Measurements from ENCODE around the gene NAB1. TPM values are rescaled to one million over a fixed set of nuclear protein-coding genes. Genes with fewer than 3 reads are reported as not detected.

NAB1 gene
- total RNA-seq, 1 experiment from 2014 or later, result 32.6 TPM

DNA sequence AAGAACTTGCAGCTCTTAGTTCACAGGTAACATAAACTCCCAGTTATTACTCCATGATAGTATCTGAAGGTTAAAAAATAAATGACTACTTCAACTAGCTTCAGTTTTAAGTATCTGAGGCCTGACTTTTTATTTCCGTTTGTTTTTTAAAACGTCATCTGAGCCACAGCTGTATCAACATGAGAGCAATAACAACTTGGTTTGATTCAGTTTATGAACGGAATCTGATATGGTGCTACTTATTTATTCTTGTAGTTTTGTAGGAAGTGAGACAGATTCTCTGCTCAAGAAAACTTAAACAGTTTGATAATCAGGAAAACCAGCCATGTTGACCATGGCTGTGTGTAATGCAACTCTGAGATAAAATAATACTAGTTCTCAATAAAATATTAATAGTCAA, 34.9 kb downstream of the NAB1 start:
- no peak overlapping the region for H3K27ac ChIP-seq (ENCODE audit: low read depth, low read length, poor library complexity, severe bottlenecking)
- no TSS peak for BruUV-seq (replicated peaks)
- intact Hi-C loops (cut with micrococcal nuclease; ENCODE audit: unreplicated experiment), result loop anchor here (10.0 kb wide), 1 partner anchor 279 kb away; the partner anchor contains the start of gene MFSD6

DNA sequence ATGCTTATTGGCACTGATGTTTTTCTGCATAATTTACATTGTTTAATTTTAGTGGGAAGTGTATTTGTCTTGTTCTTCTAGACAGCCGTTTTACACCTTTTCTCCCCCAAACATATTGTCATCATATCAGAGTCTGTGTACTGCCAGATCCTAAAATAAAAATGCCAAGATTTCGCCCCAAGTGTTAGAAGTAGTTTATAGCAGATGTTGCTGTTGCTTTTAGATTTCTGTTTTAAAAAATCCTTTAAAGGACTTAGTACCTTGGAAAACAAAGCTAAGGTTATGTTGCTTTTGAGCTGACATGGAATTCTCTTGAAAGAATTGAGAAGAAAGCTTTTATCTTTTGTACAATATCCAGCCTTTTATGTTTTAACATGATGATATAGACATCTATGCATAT, 36.0 kb downstream of the NAB1 start:
- CTCF ChIA-PET, result no interaction called here

More for the DNA sequence above, 34.9 kb downstream of the NAB1 start:
- H3K36me3 ChIP-seq (ENCODE audit: insufficient read depth, low read length, poor library complexity, severe bottlenecking), result peaks cover 23% of the 10 kb centered on the region
- ChIA-PET CTCF (no interaction called here), POLR2A (ENCODE audit: low non-redundant PET) (no interaction called here)
- H3K4me3 ChIP-seq (ENCODE audit: low read depth, low read length, poor library complexity, severe bottlenecking), result no peak overlapping the region
- no peak for TF ChIP-seq EZH2 (IDR thresholded peaks at IDR 0.05; ENCODE audit: borderline replicate concordance, low read depth, low read length, poor library complexity, severe bottlenecking)
- TF ChIP-seq, protein P1, sequence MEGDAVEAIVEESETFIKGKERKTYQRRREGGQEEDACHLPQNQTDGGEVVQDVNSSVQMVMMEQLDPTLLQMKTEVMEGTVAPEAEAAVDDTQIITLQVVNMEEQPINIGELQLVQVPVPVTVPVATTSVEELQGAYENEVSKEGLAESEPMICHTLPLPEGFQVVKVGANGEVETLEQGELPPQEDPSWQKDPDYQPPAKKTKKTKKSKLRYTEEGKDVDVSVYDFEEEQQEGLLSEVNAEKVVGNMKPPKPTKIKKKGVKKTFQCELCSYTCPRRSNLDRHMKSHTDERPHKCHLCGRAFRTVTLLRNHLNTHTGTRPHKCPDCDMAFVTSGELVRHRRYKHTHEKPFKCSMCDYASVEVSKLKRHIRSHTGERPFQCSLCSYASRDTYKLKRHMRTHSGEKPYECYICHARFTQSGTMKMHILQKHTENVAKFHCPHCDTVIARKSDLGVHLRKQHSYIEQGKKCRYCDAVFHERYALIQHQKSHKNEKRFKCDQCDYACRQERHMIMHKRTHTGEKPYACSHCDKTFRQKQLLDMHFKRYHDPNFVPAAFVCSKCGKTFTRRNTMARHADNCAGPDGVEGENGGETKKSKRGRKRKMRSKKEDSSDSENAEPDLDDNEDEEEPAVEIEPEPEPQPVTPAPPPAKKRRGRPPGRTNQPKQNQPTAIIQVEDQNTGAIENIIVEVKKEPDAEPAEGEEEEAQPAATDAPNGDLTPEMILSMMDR (conservative IDR thresholded peaks at IDR 0.05; ENCODE audit: low read depth, low read length), result no peak
- no peak for DNase-seq (ENCODE audit: low spot score)
- H3K27me3 ChIP-seq (replicated peaks; ENCODE audit: insufficient read depth, low read depth, low read length, poor library complexity), result no peaks in the 10 kb centered on the region
- no peaks in the 10 kb centered on the region for H3K9me3 ChIP-seq (ENCODE audit: low read depth, low read length, poor library complexity, severe bottlenecking)
- peaks cover 5% of the 10 kb centered on the region for H3K4me1 ChIP-seq (ENCODE audit: insufficient read depth, low read length, poor library complexity, severe bottlenecking)

DNA sequence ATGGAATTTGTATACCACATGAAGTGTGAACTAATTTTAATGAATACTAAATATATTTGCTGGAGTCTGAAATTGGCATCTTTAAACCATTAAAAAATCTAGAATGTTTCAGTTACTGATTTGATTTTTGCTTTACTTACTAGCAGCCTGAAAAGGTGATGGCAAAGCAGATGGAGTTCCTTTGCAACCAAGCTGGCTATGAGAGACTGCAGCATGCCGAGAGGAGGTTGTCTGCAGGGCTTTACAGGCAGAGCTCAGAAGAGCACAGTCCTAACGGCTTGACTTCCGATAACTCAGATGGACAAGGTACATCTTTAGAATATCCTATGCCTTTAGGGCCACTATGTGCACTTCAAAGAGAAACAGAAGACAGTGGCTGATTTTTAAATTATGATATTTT, 36.5 kb downstream of the NAB1 start:
- intact Hi-C loops (cut with micrococcal nuclease; ENCODE audit: unreplicated experiment), result loop anchor here (10.0 kb wide), 1 partner anchor 281 kb away; the partner anchor contains the start of gene MFSD6
- Histone ChIP-seq H3K4me3 (ENCODE audit: low read depth, low read length, poor library complexity, severe bottlenecking) (no peak overlapping the region), H3K36me3 (ENCODE audit: insufficient read depth, low read length, poor library complexity, severe bottlenecking) (peaks cover 25% of the 10 kb centered on the region), H3K27me3 (replicated peaks; ENCODE audit: insufficient read depth, low read depth, low read length, poor library complexity) (no peaks in the 10 kb centered on the region), H3K27ac (ENCODE audit: low read depth, low read length, poor library complexity, severe bottlenecking) (no peak overlapping the region), H3K4me1 (ENCODE audit: insufficient read depth, low read length, poor library complexity, severe bottlenecking) (no peaks in the 10 kb centered on the region), H3K9me3 (ENCODE audit: low read depth, low read length, poor library complexity, severe bottlenecking) (no peaks in the 10 kb centered on the region)
- TF ChIP-seq EZH2 (IDR thresholded peaks at IDR 0.05; ENCODE audit: borderline replicate concordance, low read depth, low read length, poor library complexity, severe bottlenecking), result no peak
- TF ChIP-seq, protein P1 (conservative IDR thresholded peaks at IDR 0.05; ENCODE audit: low read depth, low read length), result no peak
- ChIA-PET POLR2A (ENCODE audit: low non-redundant PET) (no interaction called here), CTCF (no interaction called here)
- no TSS peak for BruUV-seq (replicated peaks)
- DNase-seq (ENCODE audit: low spot score), result no peak

More for the DNA sequence above, 36.0 kb downstream of the NAB1 start:
- no TSS peak for BruUV-seq (replicated peaks)
- TF ChIP-seq, protein P1 (conservative IDR thresholded peaks at IDR 0.05; ENCODE audit: low read depth, low read length), result no peak
- TF ChIP-seq EZH2 (IDR thresholded peaks at IDR 0.05; ENCODE audit: borderline replicate concordance, low read depth, low read length, poor library complexity, severe bottlenecking), result no peak
- Histone ChIP-seq H3K9me3 (ENCODE audit: low read depth, low read length, poor library complexity, severe bottlenecking) (no peaks in the 10 kb centered on the region), H3K36me3 (ENCODE audit: insufficient read depth, low read length, poor library complexity, severe bottlenecking) (peaks cover 23% of the 10 kb centered on the region), H3K27ac (ENCODE audit: low read depth, low read length, poor library complexity, severe bottlenecking) (no peak overlapping the region), H3K4me1 (ENCODE audit: insufficient read depth, low read length, poor library complexity, severe bottlenecking) (peaks cover 3% of the 10 kb centered on the region), H3K27me3 (replicated peaks; ENCODE audit: insufficient read depth, low read depth, low read length, poor library complexity) (no peaks in the 10 kb centered on the region), H3K4me3 (ENCODE audit: low read depth, low read length, poor library complexity, severe bottlenecking) (no peak overlapping the region)
- DNase-seq (ENCODE audit: low spot score), result no peak
- POLR2A ChIA-PET (ENCODE audit: low non-redundant PET), result no interaction called here
- intact Hi-C loops (cut with micrococcal nuclease; ENCODE audit: unreplicated experiment), result loop anchor here (10.0 kb wide), 1 partner anchor 280 kb away; the partner anchor contains the start of gene MFSD6
